ENCODE results near the gene AUP1. TPM values are rescaled to one million over a fixed set of nuclear protein-coding genes. Genes with fewer than 3 reads are reported as not detected.

Gene AUP1
- total and polyA plus RNA-seq, 10 of the 15 experiments (the other 5 are each of a cell fraction or from before 2014, with no cell fraction given) = 39.1 to 215 (median 138) TPM

GRCh38 chr2:74510272-74510671, 19.2 kb downstream of the AUP1 start (continued):
- TF ChIP-seq ZNF687 (IDR thresholded peaks at IDR 0.05) (no peak), ESRRA (IDR thresholded peaks at IDR 0.05; ENCODE audit: low read length) (no peak), CEBPB (IDR thresholded peaks at IDR 0.05; ENCODE audit: borderline replicate concordance in 1 of 2, low read depth in 2 of 2, low read length in 2 of 2) (no peak), REST (IDR thresholded peaks at IDR 0.05; ENCODE audit: low read depth, low read length) (no peak), NR2C2 (IDR thresholded peaks at IDR 0.05; ENCODE audit: borderline replicate concordance, control insufficient read depth, insufficient read length, low read depth) (no peak)

Measured in GM12878 (cell line).